ENCODE results near the gene EEF2. TPM values are rescaled to one million over a fixed set of nuclear protein-coding genes. Genes with fewer than 3 reads are reported as not detected.
"Not testable (repeated sequence)": the region's sequence is repeated elsewhere in the genome, so short reads cannot be mapped to it uniquely, and the experiment has no call there.

Gene EEF2
- total and polyA plus RNA-seq, 8 donors = 1,467 to 2,064 (median 1,800) TPM

DNA sequence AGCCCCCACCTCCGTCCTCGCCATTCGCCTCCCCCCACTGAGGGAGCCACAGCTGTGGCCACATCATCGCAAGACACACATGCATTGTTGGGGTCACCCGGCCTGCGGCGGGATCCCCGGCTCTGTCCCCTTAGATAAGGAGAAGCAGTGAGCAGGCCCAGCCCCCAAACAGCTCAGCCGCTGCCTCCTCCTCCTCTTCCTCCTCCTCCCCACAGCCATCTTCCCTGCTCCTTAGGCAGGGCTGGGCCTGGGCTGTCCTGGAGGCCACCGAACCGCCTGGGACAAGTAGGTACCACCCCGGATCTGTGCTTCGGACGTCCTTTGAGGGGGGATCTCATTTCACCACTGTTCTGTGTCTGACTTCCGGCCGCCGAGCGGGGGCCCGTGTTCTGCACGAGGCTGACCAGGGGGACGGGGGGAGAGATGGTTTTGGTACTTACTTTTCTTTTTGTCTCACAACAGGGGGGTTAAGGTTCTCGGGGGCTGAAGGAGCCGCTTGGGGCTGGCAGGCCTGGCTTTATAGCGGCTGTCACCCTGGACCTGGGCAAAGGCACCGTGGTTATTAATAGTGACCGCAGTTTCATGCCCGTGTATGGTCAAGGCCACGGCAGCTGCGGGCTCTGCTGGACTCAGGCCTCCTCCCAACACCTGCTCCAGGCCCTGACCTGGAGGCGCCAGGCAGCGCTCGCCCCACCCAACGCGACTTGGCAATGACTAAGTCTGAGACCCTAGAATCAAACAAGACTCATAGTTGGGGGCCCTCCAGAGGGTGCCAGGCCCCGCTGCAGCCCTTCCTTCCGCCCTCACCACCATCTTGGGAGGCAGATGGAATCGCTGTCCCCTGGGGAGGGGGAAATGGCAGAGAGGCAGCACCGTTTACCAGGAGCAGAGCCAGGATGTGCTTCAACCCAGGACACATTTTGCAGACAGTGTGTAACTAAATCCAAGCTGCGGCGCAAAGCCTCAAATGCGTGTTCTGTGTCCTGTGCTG is 34.1 kb downstream of the EEF2 start:
- peak in 1 of 4 donors; percentile 67 for DNase-seq
- no peak for ATAC-seq

DNA sequence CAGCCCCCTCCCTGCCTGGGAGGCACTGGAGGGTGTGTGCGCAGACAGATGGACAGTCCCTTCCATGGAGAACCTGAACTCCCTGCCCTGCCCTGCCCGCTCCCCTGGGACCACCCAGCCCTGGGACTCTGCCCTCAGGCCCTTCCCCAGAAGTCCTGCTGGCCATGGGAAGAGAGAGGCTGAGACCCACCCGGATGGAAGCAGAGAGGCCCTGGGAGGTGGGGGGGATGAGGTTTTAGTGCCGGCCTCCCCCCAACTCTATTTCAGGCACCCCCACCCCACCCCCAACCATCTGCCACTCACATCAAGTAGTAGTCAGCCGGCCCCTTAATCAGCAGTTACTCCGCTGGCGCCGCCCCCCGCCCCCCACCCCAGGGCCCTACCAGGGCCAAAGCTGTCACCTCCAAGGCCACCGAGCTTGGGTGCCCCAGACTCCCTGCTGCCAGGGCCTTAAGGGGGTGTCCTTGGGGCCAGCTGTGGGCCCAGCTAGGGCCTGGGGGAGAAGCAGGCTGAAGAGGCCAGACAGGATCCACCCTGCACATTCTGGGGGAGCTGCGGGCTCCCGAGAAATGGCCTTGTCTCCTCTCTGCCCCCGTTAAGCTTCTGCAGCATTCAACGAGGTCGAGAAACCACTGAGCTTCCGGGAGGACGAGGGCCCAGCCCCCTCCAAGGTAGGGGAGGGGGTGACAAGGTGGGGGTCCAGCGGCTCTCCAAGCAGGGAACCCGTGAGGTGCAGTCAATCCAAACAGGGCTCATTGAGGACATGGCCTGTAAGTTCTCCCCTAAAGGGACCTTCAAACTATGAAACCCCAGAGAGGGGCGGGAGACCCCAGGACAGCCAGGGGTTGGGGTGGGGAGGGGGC is 35.0 kb downstream of the EEF2 start:
- intact Hi-C loops (cut with DNase I) = no loop called here
- Histone ChIP-seq H3K4me3 (no peak overlapping the region), H3K36me3 (no peaks in the 10 kb centered on the region), H3K9me3 (no peaks in the 10 kb centered on the region), H3K27me3 (peaks cover 0 to 21% of the 10 kb centered on the region in 2 donors), H3K4me1 (peaks cover 0 to 12% of the 10 kb centered on the region in 2 donors), H3K27ac (no peak overlapping the region)
- TF ChIP-seq, protein P1, sequence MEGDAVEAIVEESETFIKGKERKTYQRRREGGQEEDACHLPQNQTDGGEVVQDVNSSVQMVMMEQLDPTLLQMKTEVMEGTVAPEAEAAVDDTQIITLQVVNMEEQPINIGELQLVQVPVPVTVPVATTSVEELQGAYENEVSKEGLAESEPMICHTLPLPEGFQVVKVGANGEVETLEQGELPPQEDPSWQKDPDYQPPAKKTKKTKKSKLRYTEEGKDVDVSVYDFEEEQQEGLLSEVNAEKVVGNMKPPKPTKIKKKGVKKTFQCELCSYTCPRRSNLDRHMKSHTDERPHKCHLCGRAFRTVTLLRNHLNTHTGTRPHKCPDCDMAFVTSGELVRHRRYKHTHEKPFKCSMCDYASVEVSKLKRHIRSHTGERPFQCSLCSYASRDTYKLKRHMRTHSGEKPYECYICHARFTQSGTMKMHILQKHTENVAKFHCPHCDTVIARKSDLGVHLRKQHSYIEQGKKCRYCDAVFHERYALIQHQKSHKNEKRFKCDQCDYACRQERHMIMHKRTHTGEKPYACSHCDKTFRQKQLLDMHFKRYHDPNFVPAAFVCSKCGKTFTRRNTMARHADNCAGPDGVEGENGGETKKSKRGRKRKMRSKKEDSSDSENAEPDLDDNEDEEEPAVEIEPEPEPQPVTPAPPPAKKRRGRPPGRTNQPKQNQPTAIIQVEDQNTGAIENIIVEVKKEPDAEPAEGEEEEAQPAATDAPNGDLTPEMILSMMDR (IDR thresholded peaks at IDR 0.05) = no peak
- no peak for ATAC-seq
- no peak for DNase-seq

More for the DNA sequence above, 34.1 kb downstream of the EEF2 start:
- Histone ChIP-seq H3K27ac (peak overlapping the region in 1 of 2 donors; percentile 13), H3K4me3 (peak overlapping the region in 1 of 2 donors; percentile 9), H3K27me3 (peaks cover 0 to 21% of the 10 kb centered on the region in 2 donors), H3K9me3 (no peaks in the 10 kb centered on the region), H3K36me3 (peaks cover 0 to 6% of the 10 kb centered on the region in 2 donors), H3K4me1 (peaks cover 0 to 12% of the 10 kb centered on the region in 2 donors)
- TF ChIP-seq, protein P1 (IDR thresholded peaks at IDR 0.05) = no peak
- intact Hi-C loops (cut with DNase I) = no loop called here

DNA sequence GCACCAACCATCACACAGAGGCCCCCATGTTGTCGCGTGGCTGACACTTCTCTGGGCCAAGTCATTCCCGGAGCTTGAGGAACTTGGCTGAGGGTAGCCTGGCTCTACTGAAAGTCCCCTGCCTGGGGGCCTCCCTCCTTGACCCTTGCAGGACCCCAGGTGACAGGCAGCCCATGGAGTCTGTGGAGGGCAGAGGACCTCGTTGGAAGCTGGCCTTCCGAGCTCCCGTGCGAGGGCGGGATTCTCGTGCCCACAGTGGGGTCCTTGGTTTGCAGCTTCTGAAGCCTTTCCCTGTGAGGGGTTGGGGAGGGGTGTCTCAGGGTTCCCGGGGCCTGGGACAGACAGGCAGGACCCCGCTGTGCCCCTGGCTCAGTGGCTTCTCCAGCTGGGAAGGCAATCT is 36.0 kb downstream of the EEF2 start:
- Histone ChIP-seq H3K4me3 (no peak overlapping the region), H3K27ac (no peak overlapping the region), H3K4me1 (peaks cover 0 to 12% of the 10 kb centered on the region in 2 donors), H3K9me3 (no peaks in the 10 kb centered on the region), H3K27me3 (peaks cover 0 to 21% of the 10 kb centered on the region in 2 donors), H3K36me3 (no peaks in the 10 kb centered on the region)
- no peak for ATAC-seq
- no peak for DNase-seq
- intact Hi-C loops (cut with DNase I) = no loop called here
- TF ChIP-seq, protein P1 (IDR thresholded peaks at IDR 0.05) = no peak

- H3K9me3 ChIP-seq; H3K4me3 ChIP-seq; ATAC-seq; H3K27ac ChIP-seq; DNase-seq; H3K36me3 ChIP-seq; intact Hi-C loops (cut with DNase I): not testable (repeated sequence)
- H3K27me3 ChIP-seq = peaks cover 0 to 21% of the 10 kb centered on the region in 2 donors
- H3K4me1 ChIP-seq = peaks cover 0 to 12% of the 10 kb centered on the region in 2 donors
Observed at GRCh38 chr19:3947316-3947933, 37.8 kb downstream of the EEF2 start.

DNA sequence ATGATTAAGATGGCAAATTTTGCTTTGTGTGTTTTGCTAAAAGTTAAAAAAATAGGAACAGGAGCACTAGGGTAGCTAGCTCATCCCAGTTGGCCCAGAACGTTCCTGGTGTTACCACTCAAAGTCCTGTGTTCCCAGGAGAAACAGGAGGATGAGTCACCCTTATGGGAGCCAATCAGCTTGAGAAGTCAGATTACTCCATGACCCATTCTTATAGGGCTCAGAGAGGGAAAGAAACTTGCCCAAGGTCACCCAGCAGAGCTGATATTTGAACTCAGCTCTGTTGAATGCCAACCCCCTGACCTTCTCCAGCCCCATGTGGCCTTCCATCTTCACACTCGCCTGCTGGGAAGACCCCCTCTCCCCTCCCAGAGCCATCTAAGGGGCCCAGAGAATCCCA is 39.4 kb downstream of the EEF2 start:
- intact Hi-C loops (cut with DNase I) = no loop called here
- peaks cover 0 to 11% of the 10 kb centered on the region in 2 donors for H3K27me3 ChIP-seq
- peaks cover 0 to 5% of the 10 kb centered on the region in 2 donors for H3K4me1 ChIP-seq
- H3K36me3 ChIP-seq = no peaks in the 10 kb centered on the region
- no peaks in the 10 kb centered on the region for H3K9me3 ChIP-seq
- no peak for DNase-seq
- H3K27ac ChIP-seq = no peak overlapping the region
- TF ChIP-seq, protein P1 (IDR thresholded peaks at IDR 0.05) = no peak
- no peak overlapping the region for H3K4me3 ChIP-seq
- no peak for ATAC-seq

Measured in left lung (tissue), 10 donors.